ENCODE results near the gene MRPL36. TPM values are rescaled to one million over a fixed set of nuclear protein-coding genes. Genes with fewer than 3 reads are reported as not detected.
"Not testable (repeated sequence)": the region's sequence is repeated elsewhere in the genome, so short reads cannot be mapped to it uniquely, and the experiment has no call there.

MRPL36 gene
- total RNA-seq, 1 donor from 2014 or later: 29.4 TPM

DNA sequence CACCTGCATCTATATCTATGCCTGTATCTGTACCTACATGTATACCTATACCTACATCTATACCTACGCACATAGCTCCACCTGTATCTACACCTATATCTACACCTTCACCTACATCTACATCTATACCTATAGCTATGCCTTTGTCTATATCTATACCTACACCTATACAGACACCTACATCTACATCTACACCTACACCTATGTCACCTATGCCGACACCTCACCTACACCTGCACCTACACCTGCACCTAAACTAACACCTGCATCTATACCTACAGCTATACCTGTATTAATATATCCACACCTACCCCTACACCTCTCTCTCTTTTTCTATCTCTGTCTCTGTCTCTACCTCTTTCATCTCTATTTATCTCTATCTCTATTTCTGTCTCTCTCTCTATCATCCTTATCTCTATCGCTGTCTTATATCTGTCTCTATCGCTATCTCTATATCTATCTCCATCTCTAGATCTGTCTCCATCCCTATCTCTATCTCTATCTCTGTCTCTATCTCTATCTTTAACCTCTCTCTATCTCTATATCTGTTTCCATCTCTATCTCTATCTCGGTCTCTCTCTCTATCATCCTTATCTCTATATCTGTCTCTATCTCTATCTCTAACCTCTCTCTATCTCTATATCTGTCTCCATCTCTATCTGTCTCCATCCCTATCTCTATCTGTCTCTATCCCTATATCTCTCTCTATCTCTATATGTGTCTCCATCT lies 45.2 kb upstream of the MRPL36 start:
- Histone ChIP-seq H3K4me1 (no peaks in the 10 kb centered on the region), H3K27ac (no peak overlapping the region), H3K27me3 (peaks cover 37% of the 10 kb centered on the region), H3K4me3 (no peak overlapping the region), H3K36me3 (no peaks in the 10 kb centered on the region), H3K9me3 (no peaks in the 10 kb centered on the region)
- TF ChIP-seq, protein P1, sequence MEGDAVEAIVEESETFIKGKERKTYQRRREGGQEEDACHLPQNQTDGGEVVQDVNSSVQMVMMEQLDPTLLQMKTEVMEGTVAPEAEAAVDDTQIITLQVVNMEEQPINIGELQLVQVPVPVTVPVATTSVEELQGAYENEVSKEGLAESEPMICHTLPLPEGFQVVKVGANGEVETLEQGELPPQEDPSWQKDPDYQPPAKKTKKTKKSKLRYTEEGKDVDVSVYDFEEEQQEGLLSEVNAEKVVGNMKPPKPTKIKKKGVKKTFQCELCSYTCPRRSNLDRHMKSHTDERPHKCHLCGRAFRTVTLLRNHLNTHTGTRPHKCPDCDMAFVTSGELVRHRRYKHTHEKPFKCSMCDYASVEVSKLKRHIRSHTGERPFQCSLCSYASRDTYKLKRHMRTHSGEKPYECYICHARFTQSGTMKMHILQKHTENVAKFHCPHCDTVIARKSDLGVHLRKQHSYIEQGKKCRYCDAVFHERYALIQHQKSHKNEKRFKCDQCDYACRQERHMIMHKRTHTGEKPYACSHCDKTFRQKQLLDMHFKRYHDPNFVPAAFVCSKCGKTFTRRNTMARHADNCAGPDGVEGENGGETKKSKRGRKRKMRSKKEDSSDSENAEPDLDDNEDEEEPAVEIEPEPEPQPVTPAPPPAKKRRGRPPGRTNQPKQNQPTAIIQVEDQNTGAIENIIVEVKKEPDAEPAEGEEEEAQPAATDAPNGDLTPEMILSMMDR (IDR thresholded peaks at IDR 0.05): no peak
- DNase-seq (no peak), ATAC-seq (no peak)
- intact Hi-C loops (cut with DNase I): no loop called here

DNA sequence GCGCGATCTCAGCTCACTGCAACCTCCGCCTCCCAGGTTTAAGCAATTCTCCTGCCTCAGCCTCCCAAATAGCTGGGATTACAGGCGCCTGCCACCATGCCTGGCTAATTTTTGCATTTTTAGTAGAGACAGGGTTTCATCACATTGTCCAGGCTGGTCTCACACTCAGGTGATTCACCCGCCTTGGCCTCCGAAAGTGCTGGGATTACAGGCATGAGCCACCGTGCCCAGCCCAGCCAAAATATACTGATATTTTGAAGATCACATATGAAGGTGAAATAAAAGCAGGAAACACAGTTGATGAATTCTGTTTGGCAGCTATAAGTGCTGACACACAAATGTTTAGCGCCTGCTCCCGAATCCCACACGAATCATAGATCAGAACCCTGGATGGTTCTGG lies 44.1 kb upstream of the MRPL36 start:
- intact Hi-C loops (cut with DNase I): not testable (repeated sequence)

GRCh38 chr5:1842004-1842819 lies 42.6 kb upstream of the MRPL36 start:
- H3K9me3 ChIP-seq: no peaks in the 10 kb centered on the region
- no peak overlapping the region for H3K27ac ChIP-seq
- H3K4me3 ChIP-seq: no peak overlapping the region
- H3K4me1 ChIP-seq: no peaks in the 10 kb centered on the region
- TF ChIP-seq, protein P1 (IDR thresholded peaks at IDR 0.05): no peak
- peaks cover 46% of the 10 kb centered on the region for H3K27me3 ChIP-seq
- DNase-seq (no peak), ATAC-seq (no peak)
- intact Hi-C loops (cut with DNase I): no loop called here
- H3K36me3 ChIP-seq: no peaks in the 10 kb centered on the region

More for the DNA sequence above, 44.1 kb upstream of the MRPL36 start:
- not testable (repeated sequence) for H3K4me3 ChIP-seq, DNase-seq, H3K9me3 ChIP-seq, H3K4me1 ChIP-seq, H3K27ac ChIP-seq, H3K36me3 ChIP-seq, ATAC-seq
- peaks cover 35% of the 10 kb centered on the region for H3K27me3 ChIP-seq

- ATAC-seq (peak; percentile 23), DNase-seq (no peak)
- no peaks in the 10 kb centered on the region for H3K4me1 ChIP-seq
- H3K36me3 ChIP-seq: no peaks in the 10 kb centered on the region
- no peak overlapping the region for H3K27ac ChIP-seq
- TF ChIP-seq, protein P1 (IDR thresholded peaks at IDR 0.05): no peak
- peaks cover 51% of the 10 kb centered on the region for H3K27me3 ChIP-seq
- no peaks in the 10 kb centered on the region for H3K9me3 ChIP-seq
- intact Hi-C loops (cut with DNase I): no loop called here
- H3K4me3 ChIP-seq: no peak overlapping the region
Observed at GRCh38 chr5:1840741-1841521, 41.3 kb upstream of the MRPL36 start.

- intact Hi-C loops (cut with DNase I): no loop called here
- Histone ChIP-seq H3K9me3 (no peaks in the 10 kb centered on the region), H3K36me3 (no peaks in the 10 kb centered on the region), H3K27ac (no peak overlapping the region), H3K27me3 (peaks cover 51% of the 10 kb centered on the region), H3K4me1 (no peaks in the 10 kb centered on the region), H3K4me3 (no peak overlapping the region)
- ATAC-seq: no peak
- TF ChIP-seq, protein P1 (IDR thresholded peaks at IDR 0.05): no peak
- no peak for DNase-seq
Observed at GRCh38 chr5:1840071-1840547, 40.5 kb upstream of the MRPL36 start.
